Measurements from ENCODE around the gene HOXA7. TPM values are rescaled to one million over a fixed set of nuclear protein-coding genes. Genes with fewer than 3 reads are reported as not detected.

The HOXA7 gene
- total RNA-seq, 1 donor from 2014 or later, result not detected

DNA sequence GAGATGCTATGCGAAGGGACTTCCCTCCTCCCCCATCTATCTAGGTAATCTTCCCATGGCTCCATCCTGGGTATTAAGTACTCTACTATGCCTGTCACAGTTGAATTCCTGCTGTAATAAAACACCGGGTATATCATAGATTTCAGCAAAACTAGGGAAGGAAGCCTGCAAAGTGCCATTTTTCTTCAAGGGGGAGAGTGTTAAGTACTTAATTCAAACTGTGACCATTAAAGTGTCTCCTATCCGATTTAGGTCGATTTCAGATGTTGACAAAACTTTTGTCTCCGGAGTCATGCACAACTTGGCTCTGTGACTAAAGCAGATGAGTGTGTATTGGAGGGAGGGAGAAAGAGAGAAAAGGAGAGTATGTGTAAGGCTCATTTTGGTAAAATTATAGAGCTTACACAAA lies 30.5 kb downstream of the HOXA7 start:
- Histone ChIP-seq H3K4me1 (no peaks in the 10 kb centered on the region), H3K79me2 (ENCODE audit: low read depth) (no peaks in the 10 kb centered on the region), H3K27me3 (peaks cover 100% of the 10 kb centered on the region)

DNA sequence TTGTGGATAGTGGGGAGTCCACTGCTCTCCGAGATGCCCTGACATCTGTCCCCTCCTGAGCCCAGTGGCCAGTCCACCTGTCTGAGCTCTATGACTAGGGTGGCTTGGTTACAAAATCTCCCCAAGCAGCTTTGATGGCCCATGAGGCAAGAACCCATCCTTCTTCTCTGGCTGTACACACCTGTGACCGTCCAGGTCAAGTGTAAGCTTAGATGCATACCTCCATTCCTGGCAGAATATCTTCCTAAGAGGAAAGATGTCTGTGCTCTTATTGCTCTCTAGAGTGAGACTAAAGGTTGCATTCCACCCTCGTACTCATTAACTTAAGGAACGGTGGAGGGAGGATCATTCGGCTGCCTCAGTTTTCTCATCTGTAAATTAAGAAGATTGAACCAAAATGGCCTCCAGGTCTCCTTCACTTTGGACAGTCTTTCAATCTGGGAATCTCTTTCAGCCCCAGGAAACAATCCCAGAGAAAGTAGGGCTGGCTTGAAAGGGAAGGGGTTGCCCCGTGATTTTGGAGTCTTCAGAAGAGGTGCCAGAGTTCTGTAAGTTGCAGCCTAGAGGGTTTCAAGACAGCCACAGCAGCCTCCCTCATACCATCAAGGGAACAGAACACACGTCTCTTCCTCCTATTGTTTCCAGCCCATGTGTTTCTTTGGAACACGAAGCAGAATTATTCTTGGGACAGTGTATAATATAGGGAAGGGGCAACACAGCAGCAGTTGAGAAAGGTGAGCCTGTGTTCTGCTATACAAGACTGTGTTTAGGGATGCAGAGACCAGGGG lies 31.4 kb downstream of the HOXA7 start:
- Histone ChIP-seq H3K4me2 (no peak overlapping the region), H3K27ac (no peak overlapping the region), H2AFZ (replicated peaks) (no peak overlapping the region), H3K9me3 (ENCODE audit: low read depth) (no peaks in the 10 kb centered on the region), H3F3A (ENCODE audit: low read depth) (no peaks in the 10 kb centered on the region), H4K20me1 (ENCODE audit: low read depth) (peaks cover 90% of the 10 kb centered on the region), H3K9ac (no peak overlapping the region), H3K4me3 (no peak overlapping the region), H3K36me3 (no peaks in the 10 kb centered on the region), H3K4me1 (no peaks in the 10 kb centered on the region), H3K79me2 (ENCODE audit: low read depth) (no peaks in the 10 kb centered on the region), H3K27me3 (peaks cover 100% of the 10 kb centered on the region)
- H3K27ac Mint-ChIP-seq, result no peak overlapping the region
- H3K36me3 Mint-ChIP-seq, result no peaks in the 10 kb centered on the region
- no peak overlapping the region for H3K4me3 Mint-ChIP-seq
- H3K4me1 Mint-ChIP-seq, result no peaks in the 10 kb centered on the region
- peaks cover 15% of the 10 kb centered on the region for H3K9me3 Mint-ChIP-seq
- TF ChIP-seq, protein P1, sequence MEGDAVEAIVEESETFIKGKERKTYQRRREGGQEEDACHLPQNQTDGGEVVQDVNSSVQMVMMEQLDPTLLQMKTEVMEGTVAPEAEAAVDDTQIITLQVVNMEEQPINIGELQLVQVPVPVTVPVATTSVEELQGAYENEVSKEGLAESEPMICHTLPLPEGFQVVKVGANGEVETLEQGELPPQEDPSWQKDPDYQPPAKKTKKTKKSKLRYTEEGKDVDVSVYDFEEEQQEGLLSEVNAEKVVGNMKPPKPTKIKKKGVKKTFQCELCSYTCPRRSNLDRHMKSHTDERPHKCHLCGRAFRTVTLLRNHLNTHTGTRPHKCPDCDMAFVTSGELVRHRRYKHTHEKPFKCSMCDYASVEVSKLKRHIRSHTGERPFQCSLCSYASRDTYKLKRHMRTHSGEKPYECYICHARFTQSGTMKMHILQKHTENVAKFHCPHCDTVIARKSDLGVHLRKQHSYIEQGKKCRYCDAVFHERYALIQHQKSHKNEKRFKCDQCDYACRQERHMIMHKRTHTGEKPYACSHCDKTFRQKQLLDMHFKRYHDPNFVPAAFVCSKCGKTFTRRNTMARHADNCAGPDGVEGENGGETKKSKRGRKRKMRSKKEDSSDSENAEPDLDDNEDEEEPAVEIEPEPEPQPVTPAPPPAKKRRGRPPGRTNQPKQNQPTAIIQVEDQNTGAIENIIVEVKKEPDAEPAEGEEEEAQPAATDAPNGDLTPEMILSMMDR (IDR thresholded peaks at IDR 0.05), result no peak
- no peak for TF ChIP-seq EZH2 (IDR thresholded peaks at IDR 0.05)
- TF ChIP-seq EZH2phosphoT487 (IDR thresholded peaks at IDR 0.05), result no peak
- H3K27me3 Mint-ChIP-seq (ENCODE audit: insufficient read depth, low read depth), result peaks cover 97% of the 10 kb centered on the region
- DNase-seq (ENCODE audit: low spot score), result no peak

More for the DNA sequence above, 30.5 kb downstream of the HOXA7 start:
- Histone ChIP-seq H3K9me3 (ENCODE audit: low read depth) (no peaks in the 10 kb centered on the region), H3K4me2 (no peak overlapping the region), H3K36me3 (no peaks in the 10 kb centered on the region), H3K9ac (no peak overlapping the region), H2AFZ (replicated peaks) (no peak overlapping the region), H3K27ac (no peak overlapping the region), H4K20me1 (ENCODE audit: low read depth) (peaks cover 82% of the 10 kb centered on the region), H3F3A (ENCODE audit: low read depth) (no peaks in the 10 kb centered on the region), H3K4me3 (no peak overlapping the region)
- no peak for DNase-seq (ENCODE audit: low spot score)
- Mint-ChIP-seq H3K27ac (no peak overlapping the region), H3K4me3 (no peak overlapping the region), H3K9me3 (peaks cover 15% of the 10 kb centered on the region), H3K4me1 (no peaks in the 10 kb centered on the region), H3K36me3 (no peaks in the 10 kb centered on the region), H3K27me3 (ENCODE audit: insufficient read depth, low read depth) (peaks cover 92% of the 10 kb centered on the region)
- TF ChIP-seq EZH2 (IDR thresholded peaks at IDR 0.05) (no peak), EZH2phosphoT487 (IDR thresholded peaks at IDR 0.05) (no peak)
- TF ChIP-seq, protein P1 (IDR thresholded peaks at IDR 0.05), result no peak

DNA sequence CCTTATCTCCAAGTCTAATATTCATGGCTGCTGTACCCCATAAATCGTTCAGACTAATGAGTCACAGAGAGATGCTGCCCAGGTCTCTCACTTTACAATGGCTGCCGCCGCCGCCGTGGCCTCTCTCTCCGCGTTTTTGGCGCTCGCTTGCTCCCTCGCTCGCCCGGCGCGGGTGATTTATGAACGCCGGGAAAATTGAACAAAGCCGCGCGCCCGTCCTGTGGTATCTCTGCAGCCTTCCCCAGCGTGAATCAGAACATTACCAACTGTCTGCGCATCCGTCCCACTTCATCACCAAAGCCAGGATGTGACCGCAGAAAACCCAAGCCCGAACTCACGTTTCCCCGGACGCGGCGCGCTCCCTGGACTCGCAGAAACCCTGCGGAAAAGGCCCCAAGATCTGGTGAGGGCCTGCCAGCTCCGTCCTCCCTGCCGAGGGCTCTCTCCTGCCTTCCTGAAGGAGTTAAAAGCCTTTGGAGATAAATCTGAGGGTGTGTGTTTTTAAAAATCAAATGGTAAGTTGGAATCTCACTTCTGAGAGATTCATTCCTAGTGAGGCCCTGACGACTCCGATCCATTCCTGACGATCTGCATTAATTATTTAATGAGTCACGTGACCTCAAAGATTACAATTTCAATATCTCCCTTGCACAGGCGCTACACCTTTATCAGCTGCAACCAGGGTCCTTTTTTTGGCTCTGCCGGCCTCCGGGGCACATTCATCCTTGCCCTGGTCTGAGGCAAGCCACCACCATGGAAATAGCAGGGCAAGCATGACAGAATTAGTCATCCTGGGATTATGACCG lies 32.2 kb downstream of the HOXA7 start:
- no peak for DNase-seq (ENCODE audit: low spot score)
- Histone ChIP-seq H3K36me3 (no peaks in the 10 kb centered on the region), H3K4me1 (no peaks in the 10 kb centered on the region), H3K9me3 (ENCODE audit: low read depth) (no peaks in the 10 kb centered on the region), H3K27me3 (peaks cover 100% of the 10 kb centered on the region), H2AFZ (replicated peaks) (no peak overlapping the region), H3K27ac (no peak overlapping the region), H3K79me2 (ENCODE audit: low read depth) (no peaks in the 10 kb centered on the region), H3K4me3 (no peak overlapping the region), H3F3A (ENCODE audit: low read depth) (no peaks in the 10 kb centered on the region), H3K4me2 (no peak overlapping the region), H4K20me1 (ENCODE audit: low read depth) (peaks cover 91% of the 10 kb centered on the region), H3K9ac (no peak overlapping the region)
- Mint-ChIP-seq H3K27me3 (ENCODE audit: insufficient read depth, low read depth) (peaks cover 98% of the 10 kb centered on the region), H3K4me3 (no peak overlapping the region), H3K27ac (no peak overlapping the region), H3K36me3 (no peaks in the 10 kb centered on the region), H3K9me3 (peaks cover 15% of the 10 kb centered on the region), H3K4me1 (no peaks in the 10 kb centered on the region)
- TF ChIP-seq EZH2phosphoT487 (IDR thresholded peaks at IDR 0.05) (peak; percentile 97), EZH2 (IDR thresholded peaks at IDR 0.05) (peak; percentile 96)
- TF ChIP-seq, protein P1 (IDR thresholded peaks at IDR 0.05), result no peak

Measured in neural progenitor cell (in vitro differentiated cells).